Fibroblast of lung (primary cell): ENCODE measurements around the gene MAN2B2.

Experiments used
- CTCF ChIP-seq, 2 donors: IDR thresholded peaks in 1 of 2; conservative IDR thresholded peaks in 1 of 2; 1 replicate in 1 of 2; 2 replicates in 1 of 2; pipeline ENCODE4 v1.5.1; 2011 to 2012; ENCODE audit warnings: low read length in 2 of 2, control low read depth in 1 of 2, inconsistent platforms in 1 of 2, low read depth in 1 of 2, mild to moderate bottlenecking in 1 of 2
- EZH2 ChIP-seq: IDR thresholded peaks from 2 replicates; pipeline ENCODE4 v1.5.1; 2012; ENCODE audit warnings: low read length, control low read depth, mild to moderate bottlenecking; ENCODE audit errors: missing control alignments

GRCh38 chr4:6625256-6625655 lies 50.3 kb downstream of the MAN2B2 start:
- TF ChIP-seq CTCF (conservative IDR thresholded peaks at IDR 0.05 in 1 of 2, IDR thresholded peaks at IDR 0.05 in 1 of 2; ENCODE audit: low read depth in 1 of 2, low read length in 2 of 2): no peak
- TF ChIP-seq EZH2: no peak
